ENCODE measurements around the gene GPR161.

GPR161 gene

DNA sequence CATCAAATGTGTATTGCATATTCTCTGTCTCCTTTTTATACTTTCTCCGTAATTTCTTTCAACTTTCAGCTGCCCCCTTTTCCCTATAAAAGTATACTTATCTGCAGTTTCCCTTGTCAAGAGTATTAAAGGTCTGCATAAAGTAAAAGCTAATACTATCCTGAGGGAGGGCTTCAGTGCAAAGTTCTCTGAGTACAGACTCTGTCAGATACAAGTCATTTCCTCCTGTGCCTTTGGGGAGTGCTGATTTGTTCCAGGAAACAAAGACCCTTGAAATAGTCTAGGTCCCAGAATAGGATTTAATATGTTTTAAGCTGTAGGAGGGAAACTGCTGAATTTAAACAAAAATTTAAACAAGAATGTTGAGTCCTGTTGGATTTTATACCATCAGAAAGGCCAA is 11.7 kb downstream of the GPR161 start:
- H3K4me3 ChIP-seq (ENCODE audit: low read depth, low read length), result no peak overlapping the region
- no peaks in the 10 kb centered on the region for H3K4me1 ChIP-seq (ENCODE audit: control insufficient read depth, insufficient read depth, low read length)
- H3K36me3 ChIP-seq (ENCODE audit: control insufficient read depth, insufficient read depth, low read length), result no peaks in the 10 kb centered on the region
- no peaks in the 10 kb centered on the region for H3K27me3 ChIP-seq (ENCODE audit: control insufficient read depth, insufficient read depth, low read length)
- H3K9me3 ChIP-seq (ENCODE audit: control insufficient read depth, insufficient read depth, low read length), result no peaks in the 10 kb centered on the region
- H3K9ac ChIP-seq (ENCODE audit: low read depth, low read length), result no peak overlapping the region

DNA sequence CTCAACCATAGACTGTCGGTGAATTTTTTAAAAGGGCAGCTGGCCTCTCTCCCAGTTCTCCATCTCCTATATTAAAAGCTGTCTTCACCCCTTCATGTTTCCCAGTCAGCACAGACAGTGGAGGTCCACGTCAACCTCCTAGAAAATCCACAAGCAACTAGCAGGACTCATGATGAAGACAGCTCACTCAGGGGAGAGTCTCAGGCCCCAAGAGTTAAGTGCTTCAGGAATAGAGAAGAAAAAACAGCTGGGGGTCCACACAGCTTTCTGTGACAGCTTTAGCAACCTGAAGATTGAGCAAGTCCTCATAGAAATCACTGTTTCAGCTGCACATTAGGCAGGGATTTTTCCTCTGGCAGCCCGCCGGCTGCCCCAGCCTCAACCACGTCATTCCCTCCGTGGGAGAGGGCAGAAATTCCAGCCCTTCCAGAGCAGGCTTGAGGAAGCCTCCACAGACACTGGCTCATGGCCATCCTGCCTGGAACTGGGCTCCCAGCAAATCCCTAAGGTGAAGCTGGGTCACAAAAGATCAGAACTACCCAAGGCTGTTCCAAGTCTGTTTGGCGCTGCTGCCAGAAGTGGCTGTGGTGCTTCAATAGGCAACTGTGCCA is 15.2 kb downstream of the GPR161 start:
- Histone ChIP-seq H3K27me3 (ENCODE audit: control insufficient read depth, insufficient read depth, low read length) (no peaks in the 10 kb centered on the region), H3K36me3 (ENCODE audit: control insufficient read depth, insufficient read depth, low read length) (no peaks in the 10 kb centered on the region), H3K4me3 (ENCODE audit: low read depth, low read length) (no peak overlapping the region), H3K4me1 (ENCODE audit: control insufficient read depth, insufficient read depth, low read length) (no peaks in the 10 kb centered on the region), H3K9me3 (ENCODE audit: control insufficient read depth, insufficient read depth, low read length) (no peaks in the 10 kb centered on the region), H3K9ac (ENCODE audit: low read depth, low read length) (no peak overlapping the region)

DNA sequence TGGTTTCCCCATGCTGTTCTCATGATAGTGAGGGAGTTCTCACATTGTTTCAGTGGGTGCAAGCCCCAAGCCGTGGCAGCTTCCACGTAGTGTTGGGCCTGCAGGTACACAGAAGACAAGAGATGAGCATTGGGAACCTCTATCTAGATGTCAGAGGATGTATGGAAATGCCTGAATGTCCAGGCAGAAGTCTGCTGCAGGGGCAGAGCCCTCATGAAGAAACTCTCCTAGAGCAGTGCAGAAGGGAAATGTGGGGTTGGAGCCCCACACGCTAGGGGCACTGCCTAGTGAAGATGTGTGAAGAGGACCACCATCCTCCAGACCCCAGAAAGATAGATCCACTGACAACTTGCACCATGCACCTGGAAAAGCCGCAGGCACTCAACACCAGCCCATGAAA is 17.0 kb downstream of the GPR161 start:
- Histone ChIP-seq H3K36me3 (ENCODE audit: control insufficient read depth, insufficient read depth, low read length) (no peaks in the 10 kb centered on the region), H3K9me3 (ENCODE audit: control insufficient read depth, insufficient read depth, low read length) (no peaks in the 10 kb centered on the region), H3K4me3 (ENCODE audit: low read depth, low read length) (no peak overlapping the region), H3K27me3 (ENCODE audit: control insufficient read depth, insufficient read depth, low read length) (no peaks in the 10 kb centered on the region), H3K9ac (ENCODE audit: low read depth, low read length) (no peak overlapping the region), H3K4me1 (ENCODE audit: control insufficient read depth, insufficient read depth, low read length) (no peaks in the 10 kb centered on the region)

DNA sequence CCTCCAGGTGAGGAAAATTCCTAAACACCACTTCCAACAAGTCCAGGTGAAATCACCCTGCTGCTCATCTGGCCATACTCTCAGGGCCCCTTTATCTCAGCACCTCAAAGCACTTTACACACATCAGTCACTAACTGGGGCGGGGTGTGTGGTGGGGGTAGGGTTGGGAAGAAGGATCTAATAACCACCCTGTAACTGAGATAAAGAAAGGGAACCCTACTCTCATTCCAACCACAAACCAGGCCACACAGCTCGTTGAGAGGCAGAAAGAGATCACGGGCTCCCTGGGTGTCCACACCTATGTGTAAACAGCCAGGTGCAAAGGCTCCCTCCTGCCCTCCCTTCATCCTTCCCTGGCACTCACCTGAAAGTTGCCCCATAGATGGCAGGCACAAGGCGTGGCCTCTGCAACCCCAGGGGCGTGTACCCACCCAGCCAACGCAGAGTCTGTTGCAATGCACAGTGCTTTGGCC is 20.4 kb downstream of the GPR161 start:
- peaks cover 2% of the 10 kb centered on the region for H3K4me1 ChIP-seq (ENCODE audit: control insufficient read depth, insufficient read depth, low read length)
- no peaks in the 10 kb centered on the region for H3K27me3 ChIP-seq (ENCODE audit: control insufficient read depth, insufficient read depth, low read length)
- no peak overlapping the region for H3K4me3 ChIP-seq (ENCODE audit: low read depth, low read length)
- no peaks in the 10 kb centered on the region for H3K36me3 ChIP-seq (ENCODE audit: control insufficient read depth, insufficient read depth, low read length)
- H3K9me3 ChIP-seq (ENCODE audit: control insufficient read depth, insufficient read depth, low read length), result no peaks in the 10 kb centered on the region
- H3K9ac ChIP-seq (ENCODE audit: low read depth, low read length), result no peak overlapping the region

DNA sequence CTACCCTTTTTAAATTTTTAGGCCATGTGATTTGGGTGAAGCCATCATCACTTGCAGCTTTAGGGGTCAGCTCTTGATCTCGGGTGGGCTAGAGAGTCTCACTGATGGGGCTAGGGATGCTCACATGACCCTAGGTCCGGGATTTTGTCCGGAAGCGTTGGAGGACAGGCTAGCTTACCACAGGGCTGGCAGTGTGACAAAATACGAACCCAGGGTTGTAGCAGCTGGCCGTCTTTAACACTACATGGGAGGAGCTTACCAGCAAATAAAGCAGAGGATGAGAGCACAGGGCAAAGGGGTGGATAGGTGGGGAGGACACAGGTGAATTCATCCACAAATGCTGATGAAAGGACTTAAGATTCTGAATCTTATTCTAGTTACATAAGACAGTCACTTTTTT is 21.9 kb downstream of the GPR161 start:
- no peaks in the 10 kb centered on the region for H3K36me3 ChIP-seq (ENCODE audit: control insufficient read depth, insufficient read depth, low read length)
- H3K4me3 ChIP-seq (ENCODE audit: low read depth, low read length), result no peak overlapping the region
- H3K4me1 ChIP-seq (ENCODE audit: control insufficient read depth, insufficient read depth, low read length), result peaks cover 7% of the 10 kb centered on the region
- no peaks in the 10 kb centered on the region for H3K9me3 ChIP-seq (ENCODE audit: control insufficient read depth, insufficient read depth, low read length)
- no peaks in the 10 kb centered on the region for H3K27me3 ChIP-seq (ENCODE audit: control insufficient read depth, insufficient read depth, low read length)
- H3K9ac ChIP-seq (ENCODE audit: low read depth, low read length), result no peak overlapping the region

DNA sequence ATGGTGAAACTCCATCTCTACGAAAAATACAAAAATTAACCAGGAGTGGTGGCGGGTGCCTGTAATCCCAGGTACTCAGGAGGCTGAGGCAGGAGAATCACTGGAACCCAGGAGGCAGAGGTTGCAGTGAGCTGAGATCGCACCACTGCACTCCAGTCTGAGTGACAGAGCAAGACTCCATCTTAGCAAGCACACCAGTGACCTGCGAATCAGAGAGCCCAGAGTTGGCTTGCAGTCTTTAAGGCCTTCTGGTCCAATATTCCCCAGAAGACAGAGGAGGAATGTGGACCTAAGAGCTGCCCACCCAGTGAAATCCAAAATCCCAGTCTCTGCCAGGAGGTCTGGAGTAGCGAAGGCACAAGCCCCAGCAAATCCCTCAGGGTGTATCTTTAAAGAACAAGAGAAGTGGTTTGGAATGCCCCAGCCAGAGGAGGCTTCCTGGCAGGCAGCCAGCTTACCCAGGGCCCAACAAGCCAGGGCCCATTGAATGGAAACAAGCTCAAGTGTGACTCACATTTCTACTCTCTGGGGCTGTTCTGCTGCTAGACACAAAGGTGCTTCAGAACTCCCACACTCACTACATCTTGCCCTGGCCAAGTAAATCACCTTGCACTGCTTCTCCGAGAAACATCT is 23.9 kb downstream of the GPR161 start:
- peaks cover 7% of the 10 kb centered on the region for H3K4me1 ChIP-seq (ENCODE audit: control insufficient read depth, insufficient read depth, low read length)
- H3K36me3 ChIP-seq (ENCODE audit: control insufficient read depth, insufficient read depth, low read length), result no peaks in the 10 kb centered on the region
- no peaks in the 10 kb centered on the region for H3K9me3 ChIP-seq (ENCODE audit: control insufficient read depth, insufficient read depth, low read length)
- no peaks in the 10 kb centered on the region for H3K27me3 ChIP-seq (ENCODE audit: control insufficient read depth, insufficient read depth, low read length)
- no peak overlapping the region for H3K9ac ChIP-seq (ENCODE audit: low read depth, low read length)
- H3K4me3 ChIP-seq (ENCODE audit: low read depth, low read length), result no peak overlapping the region

DNA sequence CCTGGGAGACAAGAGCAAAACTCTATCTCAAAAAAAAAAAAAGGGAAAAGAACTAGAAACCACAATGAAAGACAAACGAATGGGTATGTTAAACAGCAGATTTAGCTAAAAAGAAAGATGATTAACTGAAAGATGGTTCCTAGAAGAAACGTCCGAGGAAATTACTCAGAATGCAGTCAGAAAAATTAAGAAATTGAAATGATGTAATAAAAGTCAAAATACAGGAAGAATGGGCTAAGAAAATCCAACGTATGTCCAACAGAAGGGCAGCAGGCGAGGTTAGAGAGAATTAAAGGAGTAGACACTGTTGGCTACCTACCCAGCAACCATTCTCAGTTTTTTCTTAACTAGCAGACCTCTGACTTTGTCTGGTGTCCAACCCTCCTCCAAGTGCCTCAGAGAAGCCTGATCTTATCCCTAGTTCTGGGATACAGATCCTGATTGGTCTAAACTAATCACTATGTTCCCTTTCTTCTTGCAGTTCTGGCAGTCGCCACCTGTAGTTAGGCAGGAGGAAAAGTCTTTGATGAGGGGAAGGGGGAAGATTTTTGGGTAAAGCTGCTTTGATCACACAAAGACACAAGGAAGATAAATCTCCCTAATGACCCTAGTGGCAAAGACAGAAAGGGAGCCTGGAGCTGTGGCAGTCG is 25.7 kb downstream of the GPR161 start:
- H3K36me3 ChIP-seq (ENCODE audit: control insufficient read depth, insufficient read depth, low read length), result no peaks in the 10 kb centered on the region
- peaks cover 7% of the 10 kb centered on the region for H3K4me1 ChIP-seq (ENCODE audit: control insufficient read depth, insufficient read depth, low read length)
- no peak overlapping the region for H3K4me3 ChIP-seq (ENCODE audit: low read depth, low read length)
- H3K9me3 ChIP-seq (ENCODE audit: control insufficient read depth, insufficient read depth, low read length), result no peaks in the 10 kb centered on the region
- no peaks in the 10 kb centered on the region for H3K27me3 ChIP-seq (ENCODE audit: control insufficient read depth, insufficient read depth, low read length)
- no peak overlapping the region for H3K9ac ChIP-seq (ENCODE audit: low read depth, low read length)

DNA sequence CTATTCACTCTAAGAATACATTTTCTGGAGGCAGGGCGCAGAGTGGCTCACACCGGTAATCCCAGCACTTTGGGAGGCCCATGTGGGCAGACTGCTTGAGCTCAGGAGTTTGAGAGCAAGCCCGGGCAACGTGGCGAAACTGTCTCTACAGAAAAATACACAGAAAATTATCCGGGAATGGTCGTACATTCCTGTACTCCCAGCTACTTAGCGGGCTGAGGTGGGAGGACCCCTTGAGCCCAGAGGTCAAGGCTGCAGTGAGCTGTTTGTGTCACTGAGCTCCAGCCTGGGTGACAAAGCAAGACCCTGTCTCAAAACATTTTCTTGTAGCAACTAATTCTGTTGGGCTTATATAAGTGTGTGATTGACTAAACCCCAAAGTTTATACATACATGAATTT is 30.5 kb downstream of the GPR161 start:
- no peak overlapping the region for H3K9ac ChIP-seq (ENCODE audit: low read depth, low read length)
- H3K4me1 ChIP-seq (ENCODE audit: control insufficient read depth, insufficient read depth, low read length), result peaks cover 5% of the 10 kb centered on the region
- no peaks in the 10 kb centered on the region for H3K27me3 ChIP-seq (ENCODE audit: control insufficient read depth, insufficient read depth, low read length)
- no peaks in the 10 kb centered on the region for H3K9me3 ChIP-seq (ENCODE audit: control insufficient read depth, insufficient read depth, low read length)
- no peak overlapping the region for H3K4me3 ChIP-seq (ENCODE audit: low read depth, low read length)
- no peaks in the 10 kb centered on the region for H3K36me3 ChIP-seq (ENCODE audit: control insufficient read depth, insufficient read depth, low read length)

DNA sequence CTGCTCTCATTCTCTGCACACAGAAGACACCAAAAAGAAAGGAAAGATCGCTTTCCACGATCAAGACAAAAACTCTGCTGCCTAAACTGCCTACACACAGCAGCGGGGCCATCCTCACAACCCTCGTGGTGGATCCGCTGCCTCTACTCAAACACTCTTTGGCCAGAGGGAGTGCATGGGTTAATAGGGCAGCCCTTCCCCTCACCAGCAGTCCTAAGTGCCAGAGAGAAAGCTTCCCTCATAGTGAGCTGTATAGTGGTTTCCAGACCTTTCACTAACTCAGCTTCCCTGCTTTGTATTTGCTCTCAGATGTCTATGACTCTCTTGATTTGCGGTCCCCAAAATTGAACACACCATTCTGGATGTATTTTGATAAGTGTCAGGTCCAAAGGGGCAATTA is 30.9 kb downstream of the GPR161 start:
- H3K27me3 ChIP-seq (ENCODE audit: control insufficient read depth, insufficient read depth, low read length), result no peaks in the 10 kb centered on the region
- no peak overlapping the region for H3K9ac ChIP-seq (ENCODE audit: low read depth, low read length)
- peaks cover under 1% of the 10 kb centered on the region for H3K4me1 ChIP-seq (ENCODE audit: control insufficient read depth, insufficient read depth, low read length)
- H3K9me3 ChIP-seq (ENCODE audit: control insufficient read depth, insufficient read depth, low read length), result no peaks in the 10 kb centered on the region
- H3K4me3 ChIP-seq (ENCODE audit: low read depth, low read length), result no peak overlapping the region
- no peaks in the 10 kb centered on the region for H3K36me3 ChIP-seq (ENCODE audit: control insufficient read depth, insufficient read depth, low read length)

DNA sequence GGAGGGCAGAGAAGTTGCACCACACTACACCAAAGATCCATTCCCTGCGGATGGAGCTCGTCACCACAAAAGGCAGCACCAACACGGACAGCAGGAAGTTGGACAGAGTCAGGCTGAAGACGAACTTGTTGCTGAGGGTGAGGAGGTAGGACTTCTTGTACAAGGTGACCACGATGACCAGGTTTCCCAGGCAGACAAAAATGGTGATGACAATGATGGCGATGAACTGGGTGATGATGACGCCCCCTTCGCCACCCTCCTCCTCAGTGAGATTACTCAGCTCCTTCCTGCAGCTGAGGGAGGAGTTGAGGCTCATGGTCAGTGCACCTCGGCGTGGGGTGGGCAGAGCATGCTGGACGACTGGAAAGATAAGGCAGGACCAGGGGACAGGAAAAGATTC is 32.2 kb downstream of the GPR161 start:
- no peak overlapping the region for H3K4me3 ChIP-seq (ENCODE audit: low read depth, low read length)
- H3K4me1 ChIP-seq (ENCODE audit: control insufficient read depth, insufficient read depth, low read length), result no peaks in the 10 kb centered on the region

DNA sequence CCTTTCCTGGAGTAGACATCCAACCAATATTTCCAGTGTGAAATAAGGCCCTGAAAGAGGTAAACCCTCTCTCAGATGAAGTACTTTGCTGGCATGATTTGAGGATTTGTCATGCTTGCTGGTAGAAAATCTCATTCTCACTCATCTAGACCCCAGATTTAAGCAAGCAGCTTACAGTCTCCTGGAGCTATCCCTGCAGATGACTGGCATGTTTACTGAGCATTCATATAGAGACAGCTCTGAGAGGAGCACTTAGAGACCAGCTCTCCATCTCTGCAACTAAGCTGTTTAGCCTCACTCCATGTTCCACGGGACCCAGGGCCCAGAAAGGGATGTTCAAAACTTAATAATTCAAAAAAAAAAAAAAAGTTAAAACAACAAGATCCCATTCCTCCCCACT is 34.2 kb downstream of the GPR161 start:
- no peak overlapping the region for H3K9ac ChIP-seq (ENCODE audit: low read depth, low read length)
- H3K36me3 ChIP-seq (ENCODE audit: control insufficient read depth, insufficient read depth, low read length), result no peaks in the 10 kb centered on the region
- no peaks in the 10 kb centered on the region for H3K4me1 ChIP-seq (ENCODE audit: control insufficient read depth, insufficient read depth, low read length)
- H3K9me3 ChIP-seq (ENCODE audit: control insufficient read depth, insufficient read depth, low read length), result no peaks in the 10 kb centered on the region
- H3K27me3 ChIP-seq (ENCODE audit: control insufficient read depth, insufficient read depth, low read length), result no peaks in the 10 kb centered on the region
- H3K4me3 ChIP-seq (ENCODE audit: low read depth, low read length), result no peak overlapping the region

More for the DNA sequence above, 32.2 kb downstream of the GPR161 start:
- H3K27me3 ChIP-seq (ENCODE audit: control insufficient read depth, insufficient read depth, low read length), result no peaks in the 10 kb centered on the region
- no peaks in the 10 kb centered on the region for H3K36me3 ChIP-seq (ENCODE audit: control insufficient read depth, insufficient read depth, low read length)
- no peak overlapping the region for H3K9ac ChIP-seq (ENCODE audit: low read depth, low read length)
- no peaks in the 10 kb centered on the region for H3K9me3 ChIP-seq (ENCODE audit: control insufficient read depth, insufficient read depth, low read length)

DNA sequence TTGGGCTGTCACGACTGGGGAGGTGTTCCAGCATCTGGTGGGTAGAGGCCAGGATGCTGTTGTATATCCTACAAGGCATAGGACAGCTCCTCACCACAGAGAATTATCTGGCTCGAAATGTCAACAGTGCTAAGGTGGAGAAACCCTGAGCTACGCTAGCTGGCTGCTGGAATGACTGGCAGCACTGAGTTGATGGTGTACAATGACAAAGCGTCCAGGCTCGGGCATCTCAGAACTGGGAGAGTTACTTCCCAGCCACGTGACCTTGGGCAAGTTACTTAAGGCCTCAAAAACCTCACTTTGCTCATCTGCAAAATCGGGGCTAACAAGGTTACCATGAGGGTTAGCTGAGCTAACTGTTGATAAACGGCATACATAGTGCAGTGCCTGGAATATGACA is 35.4 kb downstream of the GPR161 start:
- Histone ChIP-seq H3K9ac (ENCODE audit: low read depth, low read length) (no peak overlapping the region), H3K27me3 (ENCODE audit: control insufficient read depth, insufficient read depth, low read length) (no peaks in the 10 kb centered on the region), H3K36me3 (ENCODE audit: control insufficient read depth, insufficient read depth, low read length) (peaks cover 2% of the 10 kb centered on the region), H3K4me1 (ENCODE audit: control insufficient read depth, insufficient read depth, low read length) (no peaks in the 10 kb centered on the region), H3K4me3 (ENCODE audit: low read depth, low read length) (no peak overlapping the region), H3K9me3 (ENCODE audit: control insufficient read depth, insufficient read depth, low read length) (no peaks in the 10 kb centered on the region)
